GM23338 (cell line): Measurements from ENCODE around the gene SND1. TPM values are rescaled to one million over a fixed set of nuclear protein-coding genes. Genes with fewer than 3 reads are reported as not detected.

ENCODE experiments used
- ATAC-seq: fragments of 200-7000 bp; cut with Tn5 transposase; 3 replicates; pipeline ENCODE4 v1.9.1; 2020
- DNase-seq: peaks from one replicate; pipeline ENCODE4 v3.0.0-alpha.2; 2015; ENCODE audit warnings: low spot score
- H2AFZ ChIP-seq: fragments of 200-600 bp; sonication (generic); 2 replicates; pipeline ENCODE4 v1.8.0; 2016; ENCODE audit warnings: antibody characterized with exemption, mild to moderate bottlenecking, moderate library complexity
- H3F3A ChIP-seq: fragments of 200-600 bp; sonication (generic); replicated peaks from 2 replicates; pipeline ENCODE4 v1.8.0; 2017; ENCODE audit warnings: antibody characterized with exemption, mixed run types, low read depth
- H3K27ac ChIP-seq: fragments of 200-600 bp; sonication (generic); 2 replicates; pipeline ENCODE4 v1.6.1; 2016; ENCODE audit warnings: low read depth
- H3K27me3 ChIP-seq: fragments of 200-600 bp; sonication (generic); 2 replicates; pipeline ENCODE4 v1.8.0; 2016; ENCODE audit warnings: mild to moderate bottlenecking, mixed run types, moderate library complexity; ENCODE audit not compliant: insufficient read depth
- H3K36me3 ChIP-seq: fragments of 200-600 bp; sonication (generic); 2 replicates; pipeline ENCODE4 v1.8.0; 2016; ENCODE audit warnings: mild to moderate bottlenecking; ENCODE audit not compliant: insufficient read depth
- H3K4me1 ChIP-seq: fragments of 200-600 bp; sonication (generic); 2 replicates; pipeline ENCODE4 v1.8.0; 2016; ENCODE audit warnings: mild to moderate bottlenecking, moderate library complexity; ENCODE audit not compliant: insufficient read depth
- H3K4me2 ChIP-seq: fragments of 200-600 bp; sonication (generic); 2 replicates; pipeline ENCODE4 v1.7.1; 2017; ENCODE audit warnings: mixed run types
- H3K4me3 ChIP-seq: fragments of 200-600 bp; sonication (generic); 2 replicates; pipeline ENCODE4 v1.6.1; 2016; ENCODE audit warnings: mixed run types
- H3K79me2 ChIP-seq: fragments of 200-600 bp; sonication (generic); replicated peaks from 2 replicates; pipeline ENCODE4 v1.8.0; 2017; ENCODE audit warnings: mild to moderate bottlenecking; ENCODE audit not compliant: insufficient read depth
- H3K9me2 ChIP-seq: fragments of 200-600 bp; sonication (generic); 2 replicates; pipeline ENCODE4 v1.8.0; 2017; ENCODE audit not compliant: insufficient read depth
- H4K20me1 ChIP-seq: fragments of 200-600 bp; sonication (generic); replicated peaks from 2 replicates; pipeline ENCODE4 v1.8.0; 2017; ENCODE audit warnings: mild to moderate bottlenecking; ENCODE audit not compliant: insufficient read depth
- H3K27ac Mint-ChIP-seq: 2 replicates; pipeline ENCODE4 v1.8.0; 2020; ENCODE audit warnings: inconsistent platforms, mild to moderate bottlenecking, moderate library complexity, mixed read lengths
- H3K27me3 Mint-ChIP-seq: 3 replicates; pipeline ENCODE4 v1.8.0; 2022; ENCODE audit warnings: low read depth, mild to moderate bottlenecking, moderate library complexity, mixed read lengths, inconsistent platforms; ENCODE audit not compliant: insufficient read depth, poor library complexity
- H3K36me3 Mint-ChIP-seq: 3 replicates; pipeline ENCODE4 v1.8.0; 2021; ENCODE audit warnings: low read depth, mild to moderate bottlenecking, inconsistent platforms, moderate library complexity, mixed read lengths
- H3K4me1 Mint-ChIP-seq: 3 replicates; pipeline ENCODE4 v1.8.0; 2020; ENCODE audit warnings: mild to moderate bottlenecking, inconsistent platforms, mixed read lengths
- H3K4me3 Mint-ChIP-seq: 3 replicates; pipeline ENCODE4 v1.8.0; 2021; ENCODE audit warnings: moderate library complexity, mild to moderate bottlenecking, inconsistent platforms, mixed read lengths
- H3K9me3 Mint-ChIP-seq: 3 replicates; pipeline ENCODE4 v1.8.0; 2020; ENCODE audit warnings: moderate library complexity, mild to moderate bottlenecking, inconsistent platforms, mixed read lengths
- CREB1 ChIP-seq: fragments of 250-450 bp; sonication (Bioruptor Pico); IDR thresholded peaks from 2 replicates; pipeline ENCODE4 v1.5.0; 2020; ENCODE audit warnings: low read depth, mild to moderate bottlenecking, moderate library complexity
- CTCF ChIP-seq, 2 experiments: fragments of 200-600 bp in 1 of 2; sonication (generic) in 1 of 2; conservative IDR thresholded peaks; 2 replicates each; pipeline versions ENCODE4 v1.5.1 to v1.6.1; 2016 to 2017; ENCODE audit warnings: antibody characterized with exemption in 2 of 2, low read depth in 2 of 2, mild to moderate bottlenecking in 2 of 2, moderate library complexity in 1 of 2
- EZH2 ChIP-seq: fragments of 200-600 bp; sonication (generic); IDR thresholded peaks from one replicate; pipeline ENCODE4 v1.8.0; 2017; ENCODE audit warnings: antibody characterized with exemption, mild to moderate bottlenecking, low read depth; ENCODE audit not compliant: unreplicated experiment
- EZH2phosphoT487 ChIP-seq: fragments of 200-600 bp; sonication (generic); IDR thresholded peaks from one replicate; pipeline ENCODE4 v1.8.1; 2018; ENCODE audit warnings: antibody characterized with exemption; ENCODE audit not compliant: unreplicated experiment
- JUNB ChIP-seq: IDR thresholded peaks from one replicate; pipeline ENCODE4 v1.6.1; 2016; ENCODE audit warnings: antibody characterized with exemption; ENCODE audit not compliant: unreplicated experiment
- NANOG ChIP-seq: IDR thresholded peaks from 2 replicates; pipeline ENCODE4 v1.6.1; 2016; ENCODE audit warnings: antibody characterized with exemption, borderline replicate concordance
- POLR2AphosphoS5 ChIP-seq: IDR thresholded peaks from 2 replicates; pipeline ENCODE4 v1.6.1; 2016; ENCODE audit warnings: antibody characterized with exemption, low read depth
- STAT1 ChIP-seq: IDR thresholded peaks from one replicate; pipeline ENCODE4 v1.6.1; 2016; ENCODE audit warnings: antibody characterized with exemption; ENCODE audit not compliant: unreplicated experiment
- ZNF114 ChIP-seq: fragments of 250-450 bp; sonication (Bioruptor Pico); IDR thresholded peaks from 2 replicates; pipeline ENCODE4 v1.5.0; 2020; ENCODE audit warnings: mild to moderate bottlenecking, moderate library complexity
- ZNF331 ChIP-seq: fragments of 250-450 bp; sonication (Bioruptor Pico); IDR thresholded peaks from 2 replicates; pipeline ENCODE4 v1.5.0; 2020; ENCODE audit warnings: low read depth, mild to moderate bottlenecking, moderate library complexity
- polyA plus RNA-seq: library from polyadenylated mRNA; unstranded; fragments of >200 nt; fragmentation: Nextera tagmentation; extraction: Ambion mirVana; gene quantifications from 2 replicates; pipeline ENCODE4 v1.2.1, GENCODE V29; 2016
- total RNA-seq: library from RNA; depleted of rRNA; stranded (reverse); fragments of >200 nt; shearing (Covaris generic); gene quantifications from 2 replicates; pipeline ENCODE4 v1.2.3, GENCODE V29; 2014
- TF ChIP-seq, protein P1 (sequence below): IDR thresholded peaks from one replicate; pipeline ENCODE4 v1.6.1; 2018; ENCODE audit warnings: antibody characterized with exemption; ENCODE audit not compliant: unreplicated experiment
- TF ChIP-seq, protein P2 (sequence below): fragments of 250-450 bp; sonication (Bioruptor Pico); IDR thresholded peaks from 2 replicates; pipeline ENCODE4 v1.5.0; 2020; ENCODE audit warnings: mild to moderate bottlenecking, moderate library complexity
- TF ChIP-seq, protein P3 (sequence below): IDR thresholded peaks from 2 replicates; pipeline ENCODE4 v1.6.1; 2016; ENCODE audit warnings: antibody characterized with exemption

SND1 gene
- total and polyA plus RNA-seq, 2 experiments from 2014 or later: 107 to 254 TPM

DNA sequence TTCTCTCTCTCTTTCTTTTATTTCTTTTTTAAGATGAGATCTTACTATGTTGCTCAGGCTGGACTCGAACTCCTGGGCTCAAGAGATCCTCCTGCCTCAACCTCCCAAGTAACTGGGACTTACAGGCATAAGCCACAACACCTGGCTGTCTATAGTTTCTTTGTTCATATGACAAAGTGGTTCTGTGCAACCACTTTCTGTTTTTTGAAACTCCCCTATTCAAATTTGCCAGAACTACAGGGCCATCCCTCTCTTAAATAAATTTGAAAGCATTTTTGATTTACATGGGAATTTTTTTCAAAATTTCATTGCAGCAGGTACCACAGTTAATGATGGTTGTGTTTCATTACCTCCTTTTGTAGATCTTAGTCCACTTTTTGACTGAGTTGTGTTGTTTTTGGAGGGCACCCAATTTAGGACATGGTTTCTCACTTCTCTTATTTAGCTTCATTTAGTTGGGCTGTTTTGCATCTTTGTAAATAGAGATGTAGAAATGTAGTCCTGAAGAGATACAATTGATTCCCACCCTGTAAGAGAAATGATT, 260.0 kb downstream of the SND1 start:
- no peaks in the 10 kb centered on the region for H3K9me3 Mint-ChIP-seq
- Histone ChIP-seq H3K27ac (no peak overlapping the region), H3K4me2 (no peak overlapping the region), H3K4me1 (peaks cover 22% of the 10 kb centered on the region), H2AFZ (no peak overlapping the region), H4K20me1 (peaks cover 50% of the 10 kb centered on the region), H3K79me2 (peaks cover 68% of the 10 kb centered on the region), H3K4me3 (no peak overlapping the region), H3F3A (no peaks in the 10 kb centered on the region), H3K36me3 (no peaks in the 10 kb centered on the region; the same call in 1 of the 2 replicates), H3K9me2 (no peaks in the 10 kb centered on the region), H3K27me3 (no peaks in the 10 kb centered on the region)
- H3K4me3 Mint-ChIP-seq: no peak overlapping the region
- no peaks in the 10 kb centered on the region; the same call in 2 of the 3 replicates for H3K36me3 Mint-ChIP-seq
- H3K4me1 Mint-ChIP-seq: peaks cover 13% of the 10 kb centered on the region; the same call in 2 of the 3 replicates
- ATAC-seq (no peak), DNase-seq (no peak)
- TF ChIP-seq NANOG (no peak), CTCF (conservative IDR thresholded peaks at IDR 0.05; ENCODE audit: low read depth in 2 of 2) (no peak), CREB1 (CRISPR knock-in tag) (no peak), EZH2phosphoT487 (no peak), ZNF331 (CRISPR knock-in tag) (no peak), POLR2AphosphoS5 (no peak), JUNB (no peak), EZH2 (no peak), STAT1 (no peak), ZNF114 (no peak)
- TF ChIP-seq, protein P1, sequence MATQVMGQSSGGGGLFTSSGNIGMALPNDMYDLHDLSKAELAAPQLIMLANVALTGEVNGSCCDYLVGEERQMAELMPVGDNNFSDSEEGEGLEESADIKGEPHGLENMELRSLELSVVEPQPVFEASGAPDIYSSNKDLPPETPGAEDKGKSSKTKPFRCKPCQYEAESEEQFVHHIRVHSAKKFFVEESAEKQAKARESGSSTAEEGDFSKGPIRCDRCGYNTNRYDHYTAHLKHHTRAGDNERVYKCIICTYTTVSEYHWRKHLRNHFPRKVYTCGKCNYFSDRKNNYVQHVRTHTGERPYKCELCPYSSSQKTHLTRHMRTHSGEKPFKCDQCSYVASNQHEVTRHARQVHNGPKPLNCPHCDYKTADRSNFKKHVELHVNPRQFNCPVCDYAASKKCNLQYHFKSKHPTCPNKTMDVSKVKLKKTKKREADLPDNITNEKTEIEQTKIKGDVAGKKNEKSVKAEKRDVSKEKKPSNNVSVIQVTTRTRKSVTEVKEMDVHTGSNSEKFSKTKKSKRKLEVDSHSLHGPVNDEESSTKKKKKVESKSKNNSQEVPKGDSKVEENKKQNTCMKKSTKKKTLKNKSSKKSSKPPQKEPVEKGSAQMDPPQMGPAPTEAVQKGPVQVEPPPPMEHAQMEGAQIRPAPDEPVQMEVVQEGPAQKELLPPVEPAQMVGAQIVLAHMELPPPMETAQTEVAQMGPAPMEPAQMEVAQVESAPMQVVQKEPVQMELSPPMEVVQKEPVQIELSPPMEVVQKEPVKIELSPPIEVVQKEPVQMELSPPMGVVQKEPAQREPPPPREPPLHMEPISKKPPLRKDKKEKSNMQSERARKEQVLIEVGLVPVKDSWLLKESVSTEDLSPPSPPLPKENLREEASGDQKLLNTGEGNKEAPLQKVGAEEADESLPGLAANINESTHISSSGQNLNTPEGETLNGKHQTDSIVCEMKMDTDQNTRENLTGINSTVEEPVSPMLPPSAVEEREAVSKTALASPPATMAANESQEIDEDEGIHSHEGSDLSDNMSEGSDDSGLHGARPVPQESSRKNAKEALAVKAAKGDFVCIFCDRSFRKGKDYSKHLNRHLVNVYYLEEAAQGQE: no peak
- TF ChIP-seq, protein P2, sequence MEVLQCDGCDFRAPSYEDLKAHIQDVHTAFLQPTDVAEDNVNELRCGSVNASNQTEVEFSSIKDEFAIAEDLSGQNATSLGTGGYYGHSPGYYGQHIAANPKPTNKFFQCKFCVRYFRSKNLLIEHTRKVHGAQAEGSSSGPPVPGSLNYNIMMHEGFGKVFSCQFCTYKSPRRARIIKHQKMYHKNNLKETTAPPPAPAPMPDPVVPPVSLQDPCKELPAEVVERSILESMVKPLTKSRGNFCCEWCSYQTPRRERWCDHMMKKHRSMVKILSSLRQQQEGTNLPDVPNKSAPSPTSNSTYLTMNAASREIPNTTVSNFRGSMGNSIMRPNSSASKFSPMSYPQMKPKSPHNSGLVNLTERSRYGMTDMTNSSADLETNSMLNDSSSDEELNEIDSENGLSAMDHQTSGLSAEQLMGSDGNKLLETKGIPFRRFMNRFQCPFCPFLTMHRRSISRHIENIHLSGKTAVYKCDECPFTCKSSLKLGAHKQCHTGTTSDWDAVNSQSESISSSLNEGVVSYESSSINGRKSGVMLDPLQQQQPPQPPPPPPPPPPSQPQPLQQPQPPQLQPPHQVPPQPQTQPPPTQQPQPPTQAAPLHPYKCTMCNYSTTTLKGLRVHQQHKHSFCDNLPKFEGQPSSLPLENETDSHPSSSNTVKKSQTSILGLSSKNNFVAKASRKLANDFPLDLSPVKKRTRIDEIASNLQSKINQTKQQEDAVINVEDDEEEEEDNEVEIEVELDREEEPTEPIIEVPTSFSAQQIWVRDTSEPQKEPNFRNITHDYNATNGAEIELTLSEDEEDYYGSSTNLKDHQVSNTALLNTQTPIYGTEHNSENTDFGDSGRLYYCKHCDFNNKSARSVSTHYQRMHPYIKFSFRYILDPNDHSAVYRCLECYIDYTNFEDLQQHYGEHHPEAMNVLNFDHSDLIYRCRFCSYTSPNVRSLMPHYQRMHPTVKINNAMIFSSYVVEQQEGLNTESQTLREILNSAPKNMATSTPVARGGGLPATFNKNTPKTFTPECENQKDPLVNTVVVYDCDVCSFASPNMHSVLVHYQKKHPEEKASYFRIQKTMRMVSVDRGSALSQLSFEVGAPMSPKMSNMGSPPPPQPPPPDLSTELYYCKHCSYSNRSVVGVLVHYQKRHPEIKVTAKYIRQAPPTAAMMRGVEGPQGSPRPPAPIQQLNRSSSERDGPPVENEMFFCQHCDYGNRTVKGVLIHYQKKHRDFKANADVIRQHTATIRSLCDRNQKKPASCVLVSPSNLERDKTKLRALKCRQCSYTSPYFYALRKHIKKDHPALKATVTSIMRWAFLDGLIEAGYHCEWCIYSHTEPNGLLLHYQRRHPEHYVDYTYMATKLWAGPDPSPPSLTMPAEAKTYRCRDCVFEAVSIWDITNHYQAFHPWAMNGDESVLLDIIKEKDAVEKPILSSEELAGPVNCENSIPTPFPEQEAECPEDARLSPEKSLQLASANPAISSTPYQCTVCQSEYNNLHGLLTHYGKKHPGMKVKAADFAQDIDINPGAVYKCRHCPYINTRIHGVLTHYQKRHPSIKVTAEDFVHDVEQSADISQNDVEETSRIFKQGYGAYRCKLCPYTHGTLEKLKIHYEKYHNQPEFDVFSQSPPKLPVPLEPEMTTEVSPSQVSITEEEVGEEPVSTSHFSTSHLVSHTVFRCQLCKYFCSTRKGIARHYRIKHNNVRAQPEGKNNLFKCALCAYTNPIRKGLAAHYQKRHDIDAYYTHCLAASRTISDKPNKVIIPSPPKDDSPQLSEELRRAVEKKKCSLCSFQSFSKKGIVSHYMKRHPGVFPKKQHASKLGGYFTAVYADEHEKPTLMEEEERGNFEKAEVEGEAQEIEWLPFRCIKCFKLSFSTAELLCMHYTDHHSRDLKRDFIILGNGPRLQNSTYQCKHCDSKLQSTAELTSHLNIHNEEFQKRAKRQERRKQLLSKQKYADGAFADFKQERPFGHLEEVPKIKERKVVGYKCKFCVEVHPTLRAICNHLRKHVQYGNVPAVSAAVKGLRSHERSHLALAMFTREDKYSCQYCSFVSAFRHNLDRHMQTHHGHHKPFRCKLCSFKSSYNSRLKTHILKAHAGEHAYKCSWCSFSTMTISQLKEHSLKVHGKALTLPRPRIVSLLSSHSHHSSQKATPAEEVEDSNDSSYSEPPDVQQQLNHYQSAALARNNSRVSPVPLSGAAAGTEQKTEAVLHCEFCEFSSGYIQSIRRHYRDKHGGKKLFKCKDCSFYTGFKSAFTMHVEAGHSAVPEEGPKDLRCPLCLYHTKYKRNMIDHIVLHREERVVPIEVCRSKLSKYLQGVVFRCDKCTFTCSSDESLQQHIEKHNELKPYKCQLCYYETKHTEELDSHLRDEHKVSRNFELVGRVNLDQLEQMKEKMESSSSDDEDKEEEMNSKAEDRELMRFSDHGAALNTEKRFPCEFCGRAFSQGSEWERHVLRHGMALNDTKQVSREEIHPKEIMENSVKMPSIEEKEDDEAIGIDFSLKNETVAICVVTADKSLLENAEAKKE (CRISPR knock-in tag): no peak
- TF ChIP-seq, protein P3, sequence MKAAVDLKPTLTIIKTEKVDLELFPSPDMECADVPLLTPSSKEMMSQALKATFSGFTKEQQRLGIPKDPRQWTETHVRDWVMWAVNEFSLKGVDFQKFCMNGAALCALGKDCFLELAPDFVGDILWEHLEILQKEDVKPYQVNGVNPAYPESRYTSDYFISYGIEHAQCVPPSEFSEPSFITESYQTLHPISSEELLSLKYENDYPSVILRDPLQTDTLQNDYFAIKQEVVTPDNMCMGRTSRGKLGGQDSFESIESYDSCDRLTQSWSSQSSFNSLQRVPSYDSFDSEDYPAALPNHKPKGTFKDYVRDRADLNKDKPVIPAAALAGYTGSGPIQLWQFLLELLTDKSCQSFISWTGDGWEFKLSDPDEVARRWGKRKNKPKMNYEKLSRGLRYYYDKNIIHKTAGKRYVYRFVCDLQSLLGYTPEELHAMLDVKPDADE: no peak
- H3K27me3 Mint-ChIP-seq: no peaks in the 10 kb centered on the region
- no peak overlapping the region for H3K27ac Mint-ChIP-seq
